Keratinocyte (primary cell): ENCODE measurements around the gene PICALM.

Experiments
- CTCF ChIP-seq, 3 experiments: IDR thresholded peaks in 1 of 3; conservative IDR thresholded peaks in 1 of 3; optimal IDR thresholded peaks in 1 of 3; 2 replicates in 2 of 3; 3 replicates in 1 of 3; pipeline versions ENCODE3 to v1.5.1; 2011; ENCODE audit warnings: low read length in 3 of 3, mild to moderate bottlenecking in 3 of 3, moderate library complexity in 2 of 3, control low read depth in 1 of 3, inconsistent platforms in 1 of 3; ENCODE audit not compliant: insufficient read depth in 2 of 3; ENCODE audit errors: extremely low read depth in 1 of 3
- EZH2 ChIP-seq: IDR thresholded peaks from one replicate; pipeline ENCODE4 v1.6.1; 2012; ENCODE audit warnings: inconsistent platforms, mild to moderate bottlenecking, low read length, moderate library complexity

GRCh38 chr11:86117712-86118063, 48.8 kb upstream of the PICALM start:
- TF ChIP-seq CTCF (optimal IDR thresholded peaks at IDR 0.05 in 1 of 3, IDR thresholded peaks at IDR 0.05 in 1 of 3, conservative IDR thresholded peaks at IDR 0.05 in 1 of 3; ENCODE audit: extremely low read depth in 1 of 3, insufficient read depth in 2 of 3, low read length in 3 of 3) = no peak
- no peak for TF ChIP-seq EZH2
